ENCODE data around the gene TBC1D22A. TPM values are rescaled to one million over a fixed set of nuclear protein-coding genes. Genes with fewer than 3 reads are reported as not detected.
A peak's percentile ranks its signal among the peaks of the same experiment; 100 is the strongest.

TBC1D22A gene
- polyA plus RNA-seq, 1 donor (not counting 4 experiments of a cell fraction or from before 2014, with no cell fraction given), result 20.9 TPM

- Histone ChIP-seq H3K27me3 (ENCODE audit: control insufficient read depth, extremely low read depth, insufficient read depth, low read length) (no peaks in the 10 kb centered on the region), H3K27ac (ENCODE audit: control insufficient read depth, insufficient read depth, low read length) (peak overlapping the region; percentile 70), H3K9me1 (ENCODE audit: control insufficient read depth, extremely low read depth, insufficient read depth, low read length) (no peaks in the 10 kb centered on the region), H3K36me3 (ENCODE audit: control insufficient read depth in 2 of 2, extremely low read depth in 1 of 2, insufficient read depth in 2 of 2, low read length in 2 of 2) (peaks cover 0 to 2% of the 10 kb centered on the region in 2 experiments), H3K9ac (ENCODE audit: control insufficient read depth, extremely low read depth, insufficient read depth, low read length) (peak overlapping the region; percentile 38), H3K4me1 (ENCODE audit: control insufficient read depth, extremely low read depth, insufficient read depth, low read length) (peaks cover 26% of the 10 kb centered on the region), H4K20me1 (ENCODE audit: control insufficient read depth, extremely low read depth, insufficient read depth, low read length) (no peaks in the 10 kb centered on the region), H3K4me3 (ENCODE audit: control insufficient read depth in 2 of 3, extremely low read depth in 1 of 3, insufficient read depth in 2 of 3, low read depth in 1 of 3, low read length in 3 of 3) (peak overlapping the region in 1 of 3 experiments; percentile 21), H3K9me3 (ENCODE audit: control insufficient read depth, low read depth, low read length) (no peaks in the 10 kb centered on the region), H3K79me2 (ENCODE audit: control insufficient read depth, insufficient read depth, low read length) (peaks cover 38% of the 10 kb centered on the region), H2AFZ (ENCODE audit: control insufficient read depth, low read length) (no peak overlapping the region), H3K4me2 (ENCODE audit: control insufficient read depth, extremely low read depth, insufficient read depth, low read depth, low read length) (peak overlapping the region; percentile 80)
- peak; percentile 57 for DNase-seq (ENCODE audit: low read depth, low spot score)
- TF ChIP-seq EZH2 (IDR thresholded peaks at IDR 0.05; ENCODE audit: low read length) (no peak), CTCF (optimal IDR thresholded peaks at IDR 0.05 in 1 of 3, IDR thresholded peaks at IDR 0.05 in 1 of 3, conservative IDR thresholded peaks at IDR 0.05 in 1 of 3; ENCODE audit: extremely low read depth in 1 of 3, insufficient read depth in 2 of 3, low read length in 3 of 3) (no peak)
- dilution Hi-C loops (cut with MboI; ENCODE audit: extremely low pct_ligation_motif_present, low sequenced_read_pairs), result no loop called here
- peak; percentile 99 for FAIRE-seq
Measured at GRCh38 chr22:46866591-46866990, 104.1 kb downstream of the TBC1D22A start.

DNA sequence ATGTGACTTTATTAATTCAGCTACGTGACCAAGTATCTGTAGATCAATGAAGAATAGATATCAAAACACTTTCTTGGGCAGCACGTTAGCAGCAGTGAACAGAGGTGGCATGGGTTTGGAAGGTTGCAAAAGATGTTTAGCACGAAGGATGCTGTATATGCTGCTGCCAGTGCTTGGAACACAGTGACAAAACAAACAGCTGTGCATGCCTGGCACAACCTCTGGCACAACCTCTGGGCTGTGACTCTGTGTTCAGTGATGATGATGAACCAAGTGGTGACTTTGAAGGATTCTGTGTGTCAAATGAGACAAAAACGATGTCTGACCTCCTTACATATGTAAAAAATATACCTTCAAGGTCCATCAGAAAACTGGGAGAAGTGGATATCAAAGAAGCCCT, 104.7 kb downstream of the TBC1D22A start:
- DNase-seq (ENCODE audit: low read depth, low spot score), result no peak

More for the DNA sequence above, 104.7 kb downstream of the TBC1D22A start:
- Histone ChIP-seq H3K4me3 (ENCODE audit: control insufficient read depth in 2 of 3, extremely low read depth in 1 of 3, insufficient read depth in 2 of 3, low read depth in 1 of 3, low read length in 3 of 3) (peak overlapping the region in 1 of 3 experiments; percentile 1), H3K79me2 (ENCODE audit: control insufficient read depth, insufficient read depth, low read length) (peaks cover 33% of the 10 kb centered on the region), H3K4me2 (ENCODE audit: control insufficient read depth, extremely low read depth, insufficient read depth, low read depth, low read length) (peak overlapping the region; percentile 80), H3K36me3 (ENCODE audit: control insufficient read depth in 2 of 2, extremely low read depth in 1 of 2, insufficient read depth in 2 of 2, low read length in 2 of 2) (peaks cover 0 to 2% of the 10 kb centered on the region in 2 experiments), H2AFZ (ENCODE audit: control insufficient read depth, low read length) (no peak overlapping the region), H3K9ac (ENCODE audit: control insufficient read depth, extremely low read depth, insufficient read depth, low read length) (peak overlapping the region; percentile 38), H3K4me1 (ENCODE audit: control insufficient read depth, extremely low read depth, insufficient read depth, low read length) (peaks cover 26% of the 10 kb centered on the region), H3K9me1 (ENCODE audit: control insufficient read depth, extremely low read depth, insufficient read depth, low read length) (no peaks in the 10 kb centered on the region), H4K20me1 (ENCODE audit: control insufficient read depth, extremely low read depth, insufficient read depth, low read length) (no peaks in the 10 kb centered on the region), H3K9me3 (ENCODE audit: control insufficient read depth, low read depth, low read length) (no peaks in the 10 kb centered on the region), H3K27ac (ENCODE audit: control insufficient read depth, insufficient read depth, low read length) (peak overlapping the region; percentile 70), H3K27me3 (ENCODE audit: control insufficient read depth, extremely low read depth, insufficient read depth, low read length) (no peaks in the 10 kb centered on the region)
- no peak for TF ChIP-seq EZH2 (IDR thresholded peaks at IDR 0.05; ENCODE audit: low read length)
- no peak for TF ChIP-seq CTCF (optimal IDR thresholded peaks at IDR 0.05 in 1 of 3, IDR thresholded peaks at IDR 0.05 in 1 of 3, conservative IDR thresholded peaks at IDR 0.05 in 1 of 3; ENCODE audit: extremely low read depth in 1 of 3, insufficient read depth in 2 of 3, low read length in 3 of 3)
- dilution Hi-C loops (cut with MboI; ENCODE audit: extremely low pct_ligation_motif_present, low sequenced_read_pairs), result no loop called here
- FAIRE-seq, result no peak

Data from keratinocyte (primary cell).